ENCODE measurements around the gene NRP2. TPM values are rescaled to one million over a fixed set of nuclear protein-coding genes. Genes with fewer than 3 reads are reported as not detected.

Gene NRP2
- total and polyA plus RNA-seq, 11 donors: 2.0 to 57.5 (median 4.7) TPM

DNA sequence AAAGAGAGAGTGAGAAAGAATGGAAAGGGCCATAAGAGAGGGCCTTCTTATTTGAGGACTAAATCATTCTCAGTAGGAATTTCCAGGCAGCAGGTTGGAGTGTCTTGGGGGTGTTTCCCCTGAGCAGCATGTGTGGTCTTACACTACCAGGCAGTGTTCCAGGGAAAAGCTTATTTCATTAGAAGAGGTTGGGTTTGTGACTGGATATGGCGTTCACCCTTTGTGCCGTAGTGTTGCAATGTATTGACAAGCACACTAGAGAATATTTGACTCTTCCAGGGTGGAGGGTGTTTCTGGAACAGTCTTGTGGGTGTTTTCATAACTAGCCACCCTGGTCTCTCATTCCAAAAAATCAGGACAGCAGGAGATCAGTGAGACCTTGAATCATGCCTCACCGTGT lies 105.5 kb downstream of the NRP2 start:
- 94 to 99% (median 96%) methylated on average over 3 of the region's 3 CpGs for WGBS, 4 donors

DNA sequence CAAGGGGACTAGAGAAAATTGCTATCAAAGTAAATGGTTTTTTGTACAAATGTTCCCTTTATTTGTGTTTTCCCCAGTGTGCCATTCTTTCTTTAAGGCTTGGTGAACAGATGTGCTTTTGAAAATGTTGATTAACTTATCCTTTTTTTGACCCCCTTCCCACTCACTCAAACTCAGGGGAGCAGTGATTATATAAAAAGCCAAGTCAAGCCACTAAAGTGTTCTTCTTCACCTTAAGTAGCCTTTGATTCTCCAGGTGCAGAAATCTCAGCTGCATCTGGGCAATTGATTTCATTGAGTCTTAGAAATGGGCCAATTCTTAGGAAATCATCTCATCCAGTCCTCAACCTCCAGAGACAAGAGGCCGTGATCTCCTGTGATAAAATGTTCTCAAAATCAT lies 107.6 kb downstream of the NRP2 start:
- Histone ChIP-seq H3K27ac (peak overlapping the region in 1 of 12 donors; percentile 85), H3K9me3 (no peaks in the 10 kb centered on the region), H3K27me3 (no peaks in the 10 kb centered on the region), H3K4me3 (no peak overlapping the region), H3K36me3 (peaks cover 0 to 17% (median 3%) of the 10 kb centered on the region in 9 donors), H3K4me1 (peaks cover 0 to 5% (median 0%) of the 10 kb centered on the region in 12 donors)
- ATAC-seq: no peak
- DNase-seq: no peak
- TF ChIP-seq POLR2A (IDR thresholded peaks at IDR 0.05) (no peak), CTCF (IDR thresholded peaks at IDR 0.05) (no peak)
- intact Hi-C loops (cut with DNase I): no loop called here
- 88 to 92% (median 91%) methylated on average over 1 of the region's 1 CpG for WGBS, 4 donors

More for the DNA sequence above, 105.5 kb downstream of the NRP2 start:
- peak overlapping the region in 1 of 12 donors; percentile 85 for H3K27ac ChIP-seq
- no peak for DNase-seq
- peaks cover 0 to 5% (median 0%) of the 10 kb centered on the region in 12 donors for H3K4me1 ChIP-seq
- H3K9me3 ChIP-seq: no peaks in the 10 kb centered on the region
- intact Hi-C loops (cut with DNase I): no loop called here
- no peaks in the 10 kb centered on the region for H3K27me3 ChIP-seq
- TF ChIP-seq CTCF (IDR thresholded peaks at IDR 0.05) (no peak), POLR2A (IDR thresholded peaks at IDR 0.05) (no peak)
- no peak for ATAC-seq
- no peak overlapping the region for H3K4me3 ChIP-seq
- H3K36me3 ChIP-seq: peaks cover 0 to 6% (median 0%) of the 10 kb centered on the region in 9 donors

GRCh38 chr2:205792908-205793307 lies 110.6 kb downstream of the NRP2 start:
- Histone ChIP-seq H3K27me3 (no peaks in the 10 kb centered on the region), H3K36me3 (peaks cover 0 to 33% (median 10%) of the 10 kb centered on the region in 9 donors), H3K4me1 (no peaks in the 10 kb centered on the region), H3K27ac (peak overlapping the region in 1 of 12 donors; percentile 85), H3K4me3 (no peak overlapping the region), H3K9me3 (peaks cover 0 to 14% (median 0%) of the 10 kb centered on the region in 12 donors)
- 96 to 99% (median 97%) methylated on average over 3 of the region's 3 CpGs for WGBS, 4 donors
- TF ChIP-seq CTCF (IDR thresholded peaks at IDR 0.05) (no peak), POLR2A (IDR thresholded peaks at IDR 0.05) (no peak)
- no peak for ATAC-seq
- intact Hi-C loops (cut with DNase I): no loop called here
- DNase-seq: no peak

- intact Hi-C loops (cut with DNase I): no loop called here
- DNase-seq (no peak), ATAC-seq (no peak)
- TF ChIP-seq POLR2A (IDR thresholded peaks at IDR 0.05) (no peak), CTCF (IDR thresholded peaks at IDR 0.05) (no peak)
- Histone ChIP-seq H3K36me3 (peaks cover 0 to 32% (median 10%) of the 10 kb centered on the region in 9 donors), H3K27ac (peak overlapping the region in 1 of 12 donors; percentile 85), H3K4me1 (peaks cover 0 to 9% (median 0%) of the 10 kb centered on the region in 12 donors), H3K27me3 (no peaks in the 10 kb centered on the region), H3K9me3 (peaks cover 0 to 31% (median 6%) of the 10 kb centered on the region in 12 donors), H3K4me3 (no peak overlapping the region)
- WGBS, 4 donors: 93 to 99% (median 95%) methylated on average over 5 of the region's 5 CpGs
Observed at GRCh38 chr2:205796805-205797313, 114.6 kb downstream of the NRP2 start.
